Gastrocnemius medialis (tissue), 4 donors: ENCODE measurements around the gene WNT11.

Experiments
- POLR2A ChIP-seq, 2 donors: fragments of 450-650 bp; IDR thresholded peaks; one replicate each; pipeline ENCODE4 v1.6.1; 2017; ENCODE audit warnings: antibody characterized with exemption in 2 of 2, mild to moderate bottlenecking in 2 of 2, moderate library complexity in 2 of 2
- TF ChIP-seq, protein P1 (sequence below), 5 experiments: fragments of 450-650 bp in 3 of 5; fragments of 200-600 bp in 2 of 5; sonication (generic) in 2 of 5; IDR thresholded peaks in 4 of 5; conservative IDR thresholded peaks in 1 of 5; 1 replicate in 4 of 5; 2 replicates in 1 of 5; pipeline ENCODE4 v1.5.1; 2016 to 2019; ENCODE audit warnings: antibody characterized with exemption in 5 of 5, mild to moderate bottlenecking in 3 of 5, moderate library complexity in 3 of 5

DNA sequence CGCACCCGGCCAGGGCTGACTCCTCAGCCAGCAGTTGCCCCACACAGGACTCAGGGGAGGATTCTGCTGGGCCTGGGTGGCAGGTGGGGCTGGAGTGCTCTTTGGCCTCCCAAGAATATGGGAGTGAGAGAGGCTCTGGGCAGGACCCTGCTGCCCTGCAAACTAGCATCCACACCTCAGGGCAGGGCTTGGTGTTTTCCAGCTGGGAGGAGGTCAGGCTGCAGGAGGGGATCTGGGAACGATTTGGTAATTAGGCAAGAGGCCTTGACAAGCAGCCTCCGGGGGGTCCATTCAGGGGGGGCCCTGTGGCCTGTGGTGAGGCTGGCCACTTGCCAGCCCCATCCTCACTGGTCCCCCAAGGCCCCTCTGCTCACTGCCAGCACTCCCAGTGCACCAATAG lies 35.8 kb downstream of the WNT11 start:
- no peak for TF ChIP-seq POLR2A (IDR thresholded peaks at IDR 0.05)
- TF ChIP-seq, protein P1, sequence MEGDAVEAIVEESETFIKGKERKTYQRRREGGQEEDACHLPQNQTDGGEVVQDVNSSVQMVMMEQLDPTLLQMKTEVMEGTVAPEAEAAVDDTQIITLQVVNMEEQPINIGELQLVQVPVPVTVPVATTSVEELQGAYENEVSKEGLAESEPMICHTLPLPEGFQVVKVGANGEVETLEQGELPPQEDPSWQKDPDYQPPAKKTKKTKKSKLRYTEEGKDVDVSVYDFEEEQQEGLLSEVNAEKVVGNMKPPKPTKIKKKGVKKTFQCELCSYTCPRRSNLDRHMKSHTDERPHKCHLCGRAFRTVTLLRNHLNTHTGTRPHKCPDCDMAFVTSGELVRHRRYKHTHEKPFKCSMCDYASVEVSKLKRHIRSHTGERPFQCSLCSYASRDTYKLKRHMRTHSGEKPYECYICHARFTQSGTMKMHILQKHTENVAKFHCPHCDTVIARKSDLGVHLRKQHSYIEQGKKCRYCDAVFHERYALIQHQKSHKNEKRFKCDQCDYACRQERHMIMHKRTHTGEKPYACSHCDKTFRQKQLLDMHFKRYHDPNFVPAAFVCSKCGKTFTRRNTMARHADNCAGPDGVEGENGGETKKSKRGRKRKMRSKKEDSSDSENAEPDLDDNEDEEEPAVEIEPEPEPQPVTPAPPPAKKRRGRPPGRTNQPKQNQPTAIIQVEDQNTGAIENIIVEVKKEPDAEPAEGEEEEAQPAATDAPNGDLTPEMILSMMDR (IDR thresholded peaks at IDR 0.05 in 4 of 5, conservative IDR thresholded peaks at IDR 0.05 in 1 of 5) = no peak
